NCI-H2171 (cell line): Measurements from ENCODE around the gene ARID1B.
"Not testable (repeated sequence)": the region's sequence is repeated elsewhere in the genome, so short reads cannot be mapped to it uniquely, and the experiment has no call there.

Source experiments
- DNase-seq: peaks from one replicate; lab custom pipeline; 2025; lab: John Stamatoyannopoulos, UW

The ARID1B gene

GRCh38 chr6:157023958-157024357 lies 246.8 kb downstream of the ARID1B start:
- no peak for DNase-seq

- DNase-seq: no peak
Observed at GRCh38 chr6:157024745-157025144, 247.6 kb downstream of the ARID1B start.

- DNase-seq: no peak
Observed at GRCh38 chr6:157025437-157025836, 248.3 kb downstream of the ARID1B start.

- DNase-seq: no peak
Observed at GRCh38 chr6:157029980-157030690, 253.0 kb downstream of the ARID1B start.

- no peak for DNase-seq
Observed at GRCh38 chr6:157030755-157031154, 253.6 kb downstream of the ARID1B start.

- no peak for DNase-seq
Observed at GRCh38 chr6:157032923-157033322, 255.7 kb downstream of the ARID1B start.

- DNase-seq: no peak
Observed at GRCh38 chr6:157033428-157034140, 256.4 kb downstream of the ARID1B start.

GRCh38 chr6:157034436-157035230 lies 257.5 kb downstream of the ARID1B start:
- peak; percentile 32 for DNase-seq

GRCh38 chr6:157035546-157035945 lies 258.4 kb downstream of the ARID1B start:
- no peak for DNase-seq

- no peak for DNase-seq
Observed at GRCh38 chr6:157036245-157036711, 259.1 kb downstream of the ARID1B start.

- no peak for DNase-seq
Observed at GRCh38 chr6:157037165-157037564, 260.0 kb downstream of the ARID1B start.

- DNase-seq: no peak
Observed at GRCh38 chr6:157038610-157039009, 261.4 kb downstream of the ARID1B start.

GRCh38 chr6:157039639-157040038 lies 262.5 kb downstream of the ARID1B start:
- not testable (repeated sequence) for DNase-seq

- no peak for DNase-seq
Observed at GRCh38 chr6:157040191-157040590, 263.0 kb downstream of the ARID1B start.

- no peak for DNase-seq
Observed at GRCh38 chr6:157045831-157046454, 268.8 kb downstream of the ARID1B start.

GRCh38 chr6:157046776-157047175 lies 269.6 kb downstream of the ARID1B start:
- DNase-seq: no peak

GRCh38 chr6:157047328-157047727 lies 270.1 kb downstream of the ARID1B start:
- no peak for DNase-seq

GRCh38 chr6:157047951-157048350 lies 270.8 kb downstream of the ARID1B start:
- DNase-seq: no peak

GRCh38 chr6:157049133-157049532 lies 272.0 kb downstream of the ARID1B start:
- no peak for DNase-seq

- DNase-seq: no peak
Observed at GRCh38 chr6:157050537-157051265, 273.5 kb downstream of the ARID1B start.

- no peak for DNase-seq
Observed at GRCh38 chr6:157054531-157054979, 277.4 kb downstream of the ARID1B start.
